ENCODE results near the gene CITED2. TPM values are rescaled to one million over a fixed set of nuclear protein-coding genes. Genes with fewer than 3 reads are reported as not detected.
"Not testable (repeated sequence)": the region's sequence is repeated elsewhere in the genome, so short reads cannot be mapped to it uniquely, and the experiment has no call there.

Gene CITED2
- total RNA-seq, 2 experiments from 2014 or later: 65.0 to 76.7 TPM

DNA sequence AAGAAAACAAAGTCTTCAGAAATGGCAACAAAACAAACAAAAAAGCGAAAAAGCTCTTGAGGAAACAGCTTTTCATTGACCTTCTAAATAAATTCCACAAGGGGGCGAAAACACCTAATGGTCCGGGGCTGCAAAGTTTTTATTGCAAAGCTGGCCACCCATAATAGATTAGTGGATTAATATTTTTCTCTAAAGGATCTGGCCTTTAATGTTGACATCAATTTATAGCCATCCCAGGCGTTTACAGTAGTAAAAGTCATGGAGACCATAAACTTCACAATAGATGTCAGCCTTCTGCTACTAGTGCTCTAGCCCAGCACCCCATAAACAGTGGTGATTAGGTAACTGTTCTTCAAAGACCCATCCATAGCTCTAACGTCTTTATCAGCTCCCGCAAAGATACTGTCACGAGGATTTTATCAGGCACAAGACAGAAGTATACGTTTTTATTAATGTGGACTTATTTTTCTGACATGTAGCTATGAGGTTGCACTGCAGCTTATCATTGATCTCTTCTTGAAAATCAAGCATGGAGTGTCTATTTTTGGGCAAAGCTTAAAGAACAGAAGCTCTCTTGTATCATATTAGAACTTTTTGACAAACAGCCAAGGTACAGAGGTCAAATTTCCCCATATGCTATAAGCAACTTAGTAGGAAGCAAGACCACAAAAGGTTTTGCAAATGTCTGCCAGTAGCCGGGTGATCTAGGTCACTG, 4.7 kb downstream of the CITED2 start:
- peaks cover 44% of the 10 kb centered on the region for H3K4me1 Mint-ChIP-seq
- POLR2A ChIA-PET: no interaction called here
- H3K36me3 Mint-ChIP-seq (ENCODE audit: low read depth): peaks cover 37% of the 10 kb centered on the region
- H3K27ac Mint-ChIP-seq: no peak overlapping the region
- CTCF ChIA-PET: interaction anchor here (0.6 to 1.8 kb wide), 13 partner anchors 9 to 548 kb away, joined by 3 to 14 read pairs (median 3); no protein-coding TSS in a partner anchor
- no peaks in the 10 kb centered on the region for H3K9me3 Mint-ChIP-seq
- DNase-seq: peak; percentile 22
- no peaks in the 10 kb centered on the region for H3K27me3 Mint-ChIP-seq
- no peak overlapping the region for H3K4me3 Mint-ChIP-seq

DNA sequence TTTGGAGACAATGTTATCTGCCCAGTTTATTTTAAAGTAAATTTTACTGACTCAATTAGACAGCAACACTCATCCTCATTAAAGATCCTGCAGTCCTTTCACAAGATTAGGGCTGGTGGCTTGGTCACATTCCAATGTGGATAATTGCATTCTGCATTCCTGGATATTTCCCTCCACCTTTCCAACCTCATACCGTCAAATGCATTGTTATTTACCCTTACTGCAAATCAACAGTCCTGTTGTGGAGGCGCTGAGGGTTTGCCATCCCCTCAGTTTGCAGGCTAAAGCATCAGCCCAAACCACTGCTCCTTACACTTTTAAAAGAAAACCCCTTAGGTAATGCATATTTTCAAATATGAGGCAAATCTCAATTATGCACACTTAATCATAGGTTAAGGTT, 5.4 kb downstream of the CITED2 start:
- Mint-ChIP-seq H3K36me3 (ENCODE audit: low read depth) (peaks cover 33% of the 10 kb centered on the region), H3K27me3 (no peaks in the 10 kb centered on the region)

DNA sequence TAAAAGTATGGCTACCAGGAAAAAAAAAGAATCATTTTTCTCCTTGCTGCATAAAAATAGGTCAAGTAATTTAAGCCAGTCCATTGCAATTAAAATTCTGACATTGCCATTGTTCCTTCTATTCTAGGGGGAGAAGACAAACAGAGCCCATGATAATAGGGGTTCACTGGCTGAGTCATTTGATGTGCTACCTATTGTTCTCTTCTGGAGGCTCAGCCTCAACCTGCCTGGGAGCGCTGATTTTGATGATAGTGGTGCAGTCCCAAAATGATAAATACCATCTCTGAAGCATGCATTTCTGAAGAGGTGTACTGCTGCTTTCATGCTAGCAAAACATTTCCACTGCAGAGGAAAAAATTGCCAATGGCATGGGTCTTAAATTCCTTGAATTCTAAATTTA, 5.8 kb downstream of the CITED2 start:
- no peaks in the 10 kb centered on the region for H3K27me3 Mint-ChIP-seq
- peaks cover 52% of the 10 kb centered on the region for H3K4me1 Mint-ChIP-seq
- peaks cover 29% of the 10 kb centered on the region for H3K36me3 Mint-ChIP-seq (ENCODE audit: low read depth)
- CTCF ChIA-PET: interaction anchor here (2.5 kb wide), 1 partner anchor 150 kb away, joined by 8 read pairs; no protein-coding TSS in a partner anchor
- no peaks in the 10 kb centered on the region for H3K9me3 Mint-ChIP-seq
- DNase-seq: no peak
- H3K27ac Mint-ChIP-seq: no peak overlapping the region
- POLR2A ChIA-PET: no interaction called here
- no peak overlapping the region for H3K4me3 Mint-ChIP-seq

More for the DNA sequence above, 5.4 kb downstream of the CITED2 start:
- ChIA-PET POLR2A (no interaction called here), CTCF (interaction anchor here (0.7 to 1.8 kb wide), 10 partner anchors 10 to 547 kb away, joined by 3 to 14 read pairs (median 3); no protein-coding TSS in a partner anchor)
- Mint-ChIP-seq H3K4me3 (no peak overlapping the region), H3K27ac (no peak overlapping the region), H3K4me1 (peaks cover 48% of the 10 kb centered on the region), H3K9me3 (no peaks in the 10 kb centered on the region)
- DNase-seq: no peak

GRCh38 chr6:139367810-139368351, 6.6 kb downstream of the CITED2 start:
- no peaks in the 10 kb centered on the region for H3K9me3 Mint-ChIP-seq
- H3K36me3 Mint-ChIP-seq (ENCODE audit: low read depth): peaks cover 23% of the 10 kb centered on the region
- no peak overlapping the region for H3K27ac Mint-ChIP-seq
- no peak overlapping the region for H3K4me3 Mint-ChIP-seq
- ChIA-PET CTCF (interaction anchor here (2.5 kb wide), 1 partner anchor 149 kb away, joined by 8 read pairs; no protein-coding TSS in a partner anchor), POLR2A (no interaction called here)
- peaks cover 59% of the 10 kb centered on the region for H3K4me1 Mint-ChIP-seq
- no peak for DNase-seq
- H3K27me3 Mint-ChIP-seq: no peaks in the 10 kb centered on the region

- H3K4me3 Mint-ChIP-seq: no peak overlapping the region
- H3K9me3 Mint-ChIP-seq: no peaks in the 10 kb centered on the region
- peaks cover 5% of the 10 kb centered on the region for H3K36me3 Mint-ChIP-seq (ENCODE audit: low read depth)
- POLR2A ChIA-PET: no interaction called here
- no peak for DNase-seq
- H3K27me3 Mint-ChIP-seq: no peaks in the 10 kb centered on the region
- H3K4me1 Mint-ChIP-seq: peaks cover 49% of the 10 kb centered on the region
- CTCF ChIA-PET: interaction anchor here (0.6 to 1.7 kb wide), 20 partner anchors 8 to 314 kb away, joined by 3 to 30 read pairs (median 4); partner anchors contain the start of genes HECA and TXLNB
- H3K27ac Mint-ChIP-seq: no peak overlapping the region
These were observed 9.5 kb downstream of the CITED2 start for GRCh38 chr6:139364982-139365379.

GRCh38 chr6:139364302-139364981, 10.0 kb downstream of the CITED2 start:
- ChIA-PET POLR2A (interaction anchor here (0.6 kb wide), 1 partner anchor 546 kb away, joined by 3 read pairs; no protein-coding TSS in a partner anchor), CTCF (interaction anchor here (0.6 to 1.7 kb wide), 23 partner anchors 8 to 314 kb away, joined by 3 to 30 read pairs (median 4); partner anchors contain the start of genes HECA and TXLNB)
- no peaks in the 10 kb centered on the region for H3K27me3 Mint-ChIP-seq
- H3K4me1 Mint-ChIP-seq: peaks cover 43% of the 10 kb centered on the region
- H3K9me3 Mint-ChIP-seq: no peaks in the 10 kb centered on the region
- H3K36me3 Mint-ChIP-seq (ENCODE audit: low read depth): peaks cover 5% of the 10 kb centered on the region
- H3K4me3 Mint-ChIP-seq: no peak overlapping the region
- peak overlapping the region; percentile 51 for H3K27ac Mint-ChIP-seq
- no peak for DNase-seq

GRCh38 chr6:139363797-139364196, 10.7 kb downstream of the CITED2 start:
- not testable (repeated sequence) for H3K36me3 Mint-ChIP-seq (ENCODE audit: low read depth); DNase-seq; H3K9me3 Mint-ChIP-seq; H3K27me3 Mint-ChIP-seq; H3K27ac Mint-ChIP-seq; H3K4me3 Mint-ChIP-seq
- POLR2A ChIA-PET: interaction anchor here (0.6 kb wide), 1 partner anchor 546 kb away, joined by 3 read pairs; no protein-coding TSS in a partner anchor
- H3K4me1 Mint-ChIP-seq: peaks cover 39% of the 10 kb centered on the region
- CTCF ChIA-PET: interaction anchor here (0.8 to 1.7 kb wide), 12 partner anchors 9 to 239 kb away, joined by 3 to 30 read pairs (median 4); no protein-coding TSS in a partner anchor

- peaks cover 13% of the 10 kb centered on the region for H3K9me3 Mint-ChIP-seq
- H3K4me3 Mint-ChIP-seq; H3K36me3 Mint-ChIP-seq (ENCODE audit: low read depth); H3K27me3 Mint-ChIP-seq; DNase-seq; POLR2A ChIA-PET: not testable (repeated sequence)
- CTCF ChIA-PET: interaction anchor here (1.6 kb wide), 1 partner anchor 144 kb away, joined by 5 read pairs; no protein-coding TSS in a partner anchor
- H3K4me1 Mint-ChIP-seq: peaks cover 35% of the 10 kb centered on the region
- H3K27ac Mint-ChIP-seq: peak overlapping the region; percentile 26
These were observed 11.3 kb downstream of the CITED2 start for GRCh38 chr6:139363123-139363522.

- CTCF ChIA-PET: interaction anchor here (1.2 to 1.7 kb wide), 6 partner anchors 12 to 236 kb away, joined by 3 to 5 read pairs (median 4); no protein-coding TSS in a partner anchor
- Mint-ChIP-seq H3K27ac (peak overlapping the region; percentile 20), H3K27me3 (no peaks in the 10 kb centered on the region), H3K9me3 (peaks cover 16% of the 10 kb centered on the region), H3K36me3 (ENCODE audit: low read depth) (peaks cover 6% of the 10 kb centered on the region), H3K4me3 (no peak overlapping the region), H3K4me1 (peaks cover 25% of the 10 kb centered on the region)
- POLR2A ChIA-PET: no interaction called here
- DNase-seq: no peak
These were observed 13.2 kb downstream of the CITED2 start for GRCh38 chr6:139361211-139361610.

DNA sequence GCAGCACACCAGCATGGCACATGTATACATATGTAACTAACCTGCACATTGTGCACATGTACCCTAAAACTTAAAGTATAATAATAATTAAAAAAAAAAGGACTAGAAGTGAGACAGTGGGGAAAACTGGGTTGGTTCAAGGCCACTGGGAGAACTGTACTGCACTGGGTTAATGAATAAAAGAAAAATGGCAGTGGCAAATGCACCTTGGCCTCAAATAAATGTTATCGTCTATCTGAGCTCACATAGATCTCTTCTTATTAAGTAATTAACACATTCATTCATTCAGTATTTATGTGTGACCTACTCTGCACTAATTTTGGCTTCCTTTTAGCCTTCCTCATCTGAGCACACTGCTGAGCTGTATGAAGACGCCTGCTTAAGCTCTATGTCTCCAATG, 17.5 kb downstream of the CITED2 start:
- Mint-ChIP-seq H3K4me3 (no peak overlapping the region), H3K27ac (no peak overlapping the region), H3K36me3 (ENCODE audit: low read depth) (peaks cover 3% of the 10 kb centered on the region), H3K9me3 (peaks cover 24% of the 10 kb centered on the region), H3K27me3 (no peaks in the 10 kb centered on the region), H3K4me1 (peaks cover 3% of the 10 kb centered on the region)
- no peak for DNase-seq
- POLR2A ChIA-PET: no interaction called here
- CTCF ChIA-PET: interaction anchor here (0.6 to 1.2 kb wide), 4 partner anchors 13 to 268 kb away, joined by 3 to 4 read pairs (median 4); no protein-coding TSS in a partner anchor

DNA sequence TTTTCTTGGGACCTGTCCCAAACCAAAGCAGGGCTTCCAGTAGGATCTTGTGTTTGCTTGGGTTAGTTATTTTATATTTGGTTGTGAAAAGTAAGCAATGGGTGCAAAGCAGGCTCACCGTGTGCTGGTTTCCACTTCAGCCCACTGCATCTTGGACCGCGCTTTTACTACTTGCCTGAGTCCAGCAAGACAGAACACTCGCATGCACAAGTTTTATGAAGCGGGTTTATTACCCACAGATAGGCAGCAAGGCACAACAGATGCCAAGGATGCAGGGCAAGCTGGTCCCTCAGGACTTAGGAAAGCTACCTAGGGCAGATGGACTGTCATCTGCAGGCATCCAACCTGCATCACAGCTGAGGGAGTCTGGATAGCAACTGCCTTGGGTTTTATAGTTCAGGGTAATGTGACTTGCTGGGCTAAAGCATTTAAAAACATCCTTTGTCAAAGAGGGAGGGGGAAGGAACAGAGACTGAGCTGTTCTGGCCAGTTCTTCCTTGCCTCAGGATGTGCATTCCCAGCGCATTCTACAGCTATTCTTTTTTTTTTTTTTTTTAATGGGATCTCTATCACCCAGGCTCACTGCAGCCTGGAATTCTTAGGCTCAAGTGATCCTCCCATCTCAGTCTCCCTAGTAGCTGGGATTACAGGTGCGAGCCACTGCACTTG, 18.5 kb downstream of the CITED2 start:
- Mint-ChIP-seq H3K9me3 (peaks cover 24% of the 10 kb centered on the region), H3K27ac (no peak overlapping the region), H3K4me3 (no peak overlapping the region), H3K36me3 (ENCODE audit: low read depth) (peaks cover 1% of the 10 kb centered on the region), H3K27me3 (no peaks in the 10 kb centered on the region), H3K4me1 (no peaks in the 10 kb centered on the region)
- POLR2A ChIA-PET: no interaction called here
- CTCF ChIA-PET: interaction anchor here (1.0 to 1.6 kb wide), 6 partner anchors 9 to 158 kb away, joined by 3 to 5 read pairs (median 4); no protein-coding TSS in a partner anchor
- no peak for DNase-seq

DNA sequence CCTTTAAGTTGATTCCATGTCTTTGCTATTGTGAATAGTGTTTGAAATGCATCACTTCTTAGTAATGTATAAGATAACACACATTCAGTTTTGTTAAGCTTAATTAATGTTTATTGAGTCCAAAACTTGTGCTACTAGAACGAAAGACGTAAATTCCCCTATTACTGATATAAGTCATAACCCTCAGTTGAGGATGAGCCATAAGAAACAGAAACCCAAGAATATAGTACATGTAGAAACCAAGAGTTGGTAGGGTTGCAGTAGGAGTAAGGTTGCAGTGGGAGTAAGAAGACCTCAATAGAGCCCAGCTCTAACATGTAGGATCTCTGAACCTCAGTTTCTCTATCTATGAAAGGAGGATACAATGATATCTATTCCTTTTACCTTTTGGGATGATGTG, 19.3 kb downstream of the CITED2 start:
- no peak for DNase-seq
- ChIA-PET POLR2A (no interaction called here), CTCF (interaction anchor here (1.0 to 1.6 kb wide), 4 partner anchors 11 to 157 kb away, joined by 3 to 5 read pairs (median 4); no protein-coding TSS in a partner anchor)
- H3K4me1 Mint-ChIP-seq: no peaks in the 10 kb centered on the region
- peaks cover 1% of the 10 kb centered on the region for H3K36me3 Mint-ChIP-seq (ENCODE audit: low read depth)
- no peak overlapping the region for H3K4me3 Mint-ChIP-seq
- H3K27ac Mint-ChIP-seq: no peak overlapping the region
- no peaks in the 10 kb centered on the region for H3K27me3 Mint-ChIP-seq
- H3K9me3 Mint-ChIP-seq: peaks cover 24% of the 10 kb centered on the region

Measured in activated CD4-positive, alpha-beta T cell treated with anti-CD3 and anti-CD28 coated beads, Interleukin-2, amount 10 ng/mL, durations not matched to agents 7 days and 5 days (primary cell).